Measurements from ENCODE around the gene JAK1.

DNA sequence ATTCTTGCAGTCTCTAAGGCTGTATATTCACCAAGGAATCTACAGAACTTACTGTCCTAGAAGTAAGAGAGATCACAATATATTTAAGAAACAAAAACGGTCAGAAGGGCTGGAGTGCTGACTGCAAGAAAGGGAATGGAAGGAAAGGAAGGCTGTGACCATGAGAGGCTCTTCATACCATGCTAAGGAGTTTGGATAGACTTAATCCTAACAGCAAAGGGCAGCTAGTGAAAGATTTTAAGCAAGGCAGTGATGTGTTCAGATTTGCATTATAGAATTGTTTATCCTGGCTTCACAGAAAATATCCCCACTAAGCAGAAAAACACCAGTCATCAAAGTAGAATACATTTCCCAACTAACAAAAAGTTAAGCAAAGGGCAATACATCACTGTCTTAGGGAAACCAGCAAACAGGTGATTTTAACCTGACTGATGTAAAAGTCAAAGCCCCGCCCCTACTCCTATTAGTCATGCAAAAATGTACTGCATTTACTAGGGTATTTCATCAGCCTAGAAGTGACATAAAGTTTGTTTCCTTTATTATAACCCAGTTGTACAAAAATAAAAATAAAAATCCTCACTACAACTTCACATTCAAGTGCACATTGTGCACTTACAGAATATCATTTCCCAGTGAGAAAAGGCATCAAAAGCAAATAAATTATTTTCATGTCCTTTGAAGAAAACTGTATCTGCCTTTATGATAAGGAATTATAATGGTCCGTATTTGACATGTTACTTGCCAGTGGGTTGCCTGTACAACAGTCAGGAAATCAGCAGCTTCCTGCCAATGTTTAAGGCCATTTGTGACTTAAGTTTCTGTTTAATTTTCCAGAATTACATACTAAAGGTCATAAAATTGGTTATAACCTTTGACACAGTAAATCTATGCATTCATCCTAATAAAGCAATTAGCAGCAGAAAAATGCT lies 17.2 kb downstream of the JAK1 start:
- TF ChIP-seq, protein P1, sequence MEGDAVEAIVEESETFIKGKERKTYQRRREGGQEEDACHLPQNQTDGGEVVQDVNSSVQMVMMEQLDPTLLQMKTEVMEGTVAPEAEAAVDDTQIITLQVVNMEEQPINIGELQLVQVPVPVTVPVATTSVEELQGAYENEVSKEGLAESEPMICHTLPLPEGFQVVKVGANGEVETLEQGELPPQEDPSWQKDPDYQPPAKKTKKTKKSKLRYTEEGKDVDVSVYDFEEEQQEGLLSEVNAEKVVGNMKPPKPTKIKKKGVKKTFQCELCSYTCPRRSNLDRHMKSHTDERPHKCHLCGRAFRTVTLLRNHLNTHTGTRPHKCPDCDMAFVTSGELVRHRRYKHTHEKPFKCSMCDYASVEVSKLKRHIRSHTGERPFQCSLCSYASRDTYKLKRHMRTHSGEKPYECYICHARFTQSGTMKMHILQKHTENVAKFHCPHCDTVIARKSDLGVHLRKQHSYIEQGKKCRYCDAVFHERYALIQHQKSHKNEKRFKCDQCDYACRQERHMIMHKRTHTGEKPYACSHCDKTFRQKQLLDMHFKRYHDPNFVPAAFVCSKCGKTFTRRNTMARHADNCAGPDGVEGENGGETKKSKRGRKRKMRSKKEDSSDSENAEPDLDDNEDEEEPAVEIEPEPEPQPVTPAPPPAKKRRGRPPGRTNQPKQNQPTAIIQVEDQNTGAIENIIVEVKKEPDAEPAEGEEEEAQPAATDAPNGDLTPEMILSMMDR (conservative IDR thresholded peaks at IDR 0.05; ENCODE audit: low read depth, low read length): no peak
- no peak for TF ChIP-seq EZH2 (IDR thresholded peaks at IDR 0.05; ENCODE audit: low read length, unreplicated experiment)

Measured in PC-3 (cell line).